Measurements from ENCODE around the gene TBC1D3E.
"Not testable (repeated sequence)": the region's sequence is repeated elsewhere in the genome, so short reads cannot be mapped to it uniquely, and the experiment has no call there.

Gene TBC1D3E

DNA sequence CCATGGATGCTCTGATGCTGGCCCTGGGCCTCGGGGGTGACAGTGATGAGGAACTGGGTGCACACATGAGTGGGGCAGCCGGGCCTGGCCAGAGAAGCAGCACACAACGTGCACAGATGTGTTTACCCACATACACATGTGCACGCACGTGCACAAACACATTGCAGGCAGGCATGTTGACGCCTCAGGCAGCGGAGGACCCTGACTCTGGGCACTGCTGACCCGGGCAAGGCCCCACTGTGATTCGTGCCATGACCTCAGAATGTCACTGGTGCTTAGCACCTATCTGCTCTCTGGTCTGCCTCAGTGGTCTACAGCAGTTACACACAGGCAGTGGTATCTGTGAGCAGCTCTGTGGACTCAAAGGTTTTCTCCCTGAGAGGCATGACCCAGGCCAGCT is at the start of gene TBC1D3E:
Gene TBC1D3E, plus strand, starts transcription at position 301 of the 400 bp plus-strand sequence. CDS start 1,545 bp downstream, outside the sequence.
- DNase-seq (ENCODE audit: low read depth in 2 of 2) = not testable (repeated sequence)

DNA sequence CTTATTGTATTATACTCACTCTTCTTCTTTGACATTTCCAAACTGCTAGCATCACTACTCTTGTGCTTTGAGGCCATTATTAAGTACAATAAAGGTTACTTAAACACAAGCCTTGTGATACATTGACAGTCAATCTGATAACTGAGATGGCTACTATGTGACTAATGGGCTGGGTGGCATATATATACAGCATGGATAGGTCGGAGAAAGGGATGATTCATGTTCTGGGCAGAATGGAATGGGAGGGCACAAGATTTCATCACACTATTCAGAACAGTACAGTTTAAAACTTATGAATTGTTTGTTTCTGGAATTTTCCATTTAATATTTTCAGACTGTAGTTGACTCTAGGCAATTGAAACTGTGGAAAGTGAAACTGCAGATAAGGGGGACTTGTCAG is 40.4 kb upstream of the TBC1D3E start:
- DNase-seq (ENCODE audit: low read depth in 2 of 2) = not testable (repeated sequence)

DNA sequence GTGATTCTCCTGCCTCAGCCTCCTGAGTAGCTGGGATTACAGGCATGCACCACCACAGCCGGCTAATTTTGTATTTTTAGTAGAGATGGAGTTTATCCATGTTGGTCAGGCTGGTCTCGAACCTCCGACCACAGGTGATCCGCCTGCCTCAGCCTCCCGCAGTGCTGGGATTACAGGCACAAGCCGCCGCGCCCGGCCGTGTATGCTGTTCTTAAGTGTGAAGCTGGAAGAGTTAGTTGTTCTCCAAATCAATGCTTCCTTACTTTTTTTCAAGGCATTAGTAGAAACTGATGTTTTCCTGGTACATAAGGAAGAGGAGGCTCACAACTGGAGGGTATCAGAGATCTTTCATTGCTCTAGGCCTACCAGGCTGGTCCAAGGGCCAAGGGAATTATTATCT is 39.6 kb upstream of the TBC1D3E start:
- not testable (repeated sequence) for DNase-seq (ENCODE audit: low read depth in 2 of 2)

DNA sequence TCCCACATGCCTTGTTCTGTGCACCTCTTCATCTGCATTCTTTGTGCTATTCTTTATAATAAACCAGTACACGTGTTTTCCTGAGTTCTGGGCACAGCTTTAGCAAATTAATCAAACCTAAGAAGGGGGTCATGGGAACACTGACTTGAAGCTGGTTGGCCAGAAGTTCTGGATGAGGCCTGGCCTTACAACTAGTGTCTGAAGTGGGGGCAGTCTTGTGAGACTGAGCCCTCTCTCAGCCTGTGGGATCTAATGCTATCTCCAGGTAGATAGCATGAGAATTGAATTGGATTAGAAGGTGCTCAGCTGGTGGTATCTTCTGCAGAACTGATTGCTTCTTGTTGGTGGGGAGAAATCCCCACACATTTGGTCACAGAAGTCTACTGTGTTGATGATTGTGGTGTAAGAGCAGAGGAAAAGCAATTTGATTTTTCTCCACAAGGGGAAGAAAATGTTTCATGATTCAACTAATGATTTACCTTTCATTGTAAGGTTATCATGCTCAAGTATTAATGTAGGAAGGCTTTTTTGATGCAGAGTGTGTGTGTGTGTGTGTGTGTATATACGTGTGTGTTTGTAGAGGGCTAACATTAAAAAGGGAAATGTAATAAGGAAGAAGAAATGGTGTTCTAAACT is 33.6 kb upstream of the TBC1D3E start:
- DNase-seq (ENCODE audit: low read depth in 2 of 2) = not testable (repeated sequence)

DNA sequence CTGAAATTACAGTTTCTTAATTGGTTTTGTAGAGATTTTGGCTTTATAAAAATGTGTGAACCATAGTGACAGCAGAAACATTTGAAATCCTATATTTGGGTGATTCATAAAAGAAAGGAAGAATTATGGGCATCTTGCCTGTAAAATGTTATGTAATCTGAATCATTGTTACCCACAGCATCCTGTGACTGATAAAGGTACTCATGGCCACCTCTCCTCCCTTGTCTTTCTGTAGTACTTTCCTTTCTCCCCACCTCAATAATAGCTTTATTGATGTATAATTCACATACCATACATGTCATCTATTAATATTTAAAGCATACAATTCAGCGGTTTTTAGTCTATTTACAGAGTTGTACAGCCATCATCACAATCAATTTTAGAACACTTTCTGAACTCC is 28.5 kb upstream of the TBC1D3E start:
- DNase-seq (ENCODE audit: low read depth in 2 of 2) = not testable (repeated sequence)

DNA sequence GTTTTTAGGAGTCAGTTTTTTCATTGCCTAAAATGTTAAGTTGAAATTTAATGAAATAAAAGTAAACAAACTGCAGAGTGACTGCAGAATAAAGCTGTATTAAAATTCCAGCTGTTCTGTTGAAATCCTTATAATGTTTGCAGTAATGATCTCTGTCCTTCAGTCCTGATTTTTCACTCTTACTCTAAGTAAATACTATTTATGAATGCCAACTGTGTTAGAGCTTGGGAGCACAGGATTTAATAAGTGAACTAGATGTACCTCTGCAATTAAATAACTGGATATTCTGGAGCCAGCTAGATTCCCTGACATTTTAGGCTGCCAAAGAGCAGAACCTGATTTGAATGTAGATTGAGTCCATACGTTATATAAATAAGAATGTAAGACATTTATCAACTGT is 7.9 kb upstream of the TBC1D3E start:
- not testable (repeated sequence) for DNase-seq (ENCODE audit: low read depth in 2 of 2)

DNA sequence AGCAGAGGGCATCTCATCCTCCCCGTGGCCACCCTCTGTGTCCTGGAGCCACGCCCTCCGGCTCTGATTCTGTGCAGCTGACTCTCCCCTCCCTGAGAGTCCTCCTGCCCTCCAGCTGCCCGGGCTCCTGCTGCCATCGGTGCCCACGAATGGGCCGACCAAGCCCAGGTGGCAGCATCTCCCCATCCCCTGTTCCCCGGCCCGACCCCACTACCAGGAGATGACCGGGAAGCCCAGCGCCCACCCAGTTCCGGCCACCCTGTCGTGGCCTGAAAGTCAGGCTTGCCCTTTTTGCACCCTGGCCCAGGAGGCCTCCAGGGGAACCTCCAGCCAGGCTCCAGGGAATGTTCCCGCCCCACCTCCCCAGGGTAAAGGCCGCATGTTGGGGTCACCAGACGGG is 7.1 kb downstream of the TBC1D3E start:
- DNase-seq (ENCODE audit: low read depth in 2 of 2) = not testable (repeated sequence)
